Vagina (tissue), 2 donors: ENCODE data around the gene PGM2.

Experiments
- CTCF ChIP-seq, 3 experiments: fragments of 450-650 bp in 2 of 3; fragments of 200-600 bp in 1 of 3; sonication (generic) in 1 of 3; IDR thresholded peaks; one replicate each; pipeline ENCODE4 v1.5.1; 2017 to 2019; ENCODE audit warnings: antibody characterized with exemption in 3 of 3, mild to moderate bottlenecking in 2 of 3, moderate library complexity in 2 of 3
- POLR2A ChIP-seq, 2 donors: fragments of 450-650 bp; IDR thresholded peaks; one replicate each; pipeline ENCODE4 v1.6.1; 2017; ENCODE audit warnings: antibody characterized with exemption in 2 of 2, mild to moderate bottlenecking in 2 of 2, moderate library complexity in 2 of 2
- POLR2AphosphoS5 ChIP-seq, 2 donors: sonication (generic); formaldehyde crosslinking; IDR thresholded peaks; one replicate each; pipeline ENCODE4 v1.9.0; 2017; ENCODE audit warnings: antibody characterized with exemption in 2 of 2, mild to moderate bottlenecking in 2 of 2, low read depth in 1 of 2; ENCODE audit not compliant: insufficient read depth in 1 of 2

GRCh38 chr4:37905533-37906169 lies 79.2 kb downstream of the PGM2 start:
- TF ChIP-seq CTCF (IDR thresholded peaks at IDR 0.05) = no peak
- TF ChIP-seq POLR2A (IDR thresholded peaks at IDR 0.05) = no peak
- no peak for TF ChIP-seq POLR2AphosphoS5 (IDR thresholded peaks at IDR 0.05; ENCODE audit: insufficient read depth in 1 of 2, low read depth in 1 of 2)
